ENCODE measurements around the gene TSHZ2. TPM values are rescaled to one million over a fixed set of nuclear protein-coding genes. Genes with fewer than 3 reads are reported as not detected.

TSHZ2 gene
- total RNA-seq, 4 donors from 2014 or later = 10.3 to 15.0 (median 12.9) TPM

- DNase-seq (ENCODE audit: extremely low spot score) = no peak
- H3K36me3 ChIP-seq = no peaks in the 10 kb centered on the region
- TF ChIP-seq POLR2A (IDR thresholded peaks at IDR 0.05; ENCODE audit: low read depth) = no peak
- no peaks in the 10 kb centered on the region for H3K9me3 ChIP-seq
- peaks cover 0 to 6% (median 0%) of the 10 kb centered on the region in 4 donors for H3K4me1 ChIP-seq
- peaks cover 0 to 7% (median 0%) of the 10 kb centered on the region in 4 donors for H3K27me3 ChIP-seq
- 61% methylated on average over 2 of the region's 2 CpGs for WGBS
- H3K4me3 ChIP-seq = no peak overlapping the region
- intact Hi-C loops (cut with DNase I) = no loop called here
- H3K27ac ChIP-seq (replicated peaks in 1 of 4) = no peak overlapping the region
Observed at GRCh38 chr20:53296025-53296424, 323.9 kb downstream of the TSHZ2 start.

GRCh38 chr20:53296451-53297153 lies 324.4 kb downstream of the TSHZ2 start:
- no peak overlapping the region for H3K27ac ChIP-seq (replicated peaks in 1 of 4)
- intact Hi-C loops (cut with DNase I) = no loop called here
- WGBS = 88% methylated on average over 2 of the region's 2 CpGs
- TF ChIP-seq POLR2A (IDR thresholded peaks at IDR 0.05; ENCODE audit: low read depth) (no peak), CTCF (IDR thresholded peaks at IDR 0.05) (no peak), EP300 (IDR thresholded peaks at IDR 0.05) (no peak)
- H3K36me3 ChIP-seq = no peaks in the 10 kb centered on the region
- peaks cover 0 to 6% (median 0%) of the 10 kb centered on the region in 4 donors for H3K4me1 ChIP-seq
- no peaks in the 10 kb centered on the region for H3K9me3 ChIP-seq
- H3K27me3 ChIP-seq = peaks cover 0 to 7% (median 0%) of the 10 kb centered on the region in 4 donors
- H3K4me3 ChIP-seq = no peak overlapping the region
- DNase-seq (ENCODE audit: extremely low spot score) = no peak

GRCh38 chr20:53297154-53297529 lies 325.0 kb downstream of the TSHZ2 start:
- no peak for DNase-seq (ENCODE audit: extremely low spot score)
- WGBS = 100% methylated on average over 7 of the region's 7 CpGs
- Histone ChIP-seq H3K36me3 (no peaks in the 10 kb centered on the region), H3K9me3 (no peaks in the 10 kb centered on the region), H3K4me1 (peaks cover 0 to 6% (median 0%) of the 10 kb centered on the region in 4 donors), H3K27me3 (peaks cover 0 to 7% (median 0%) of the 10 kb centered on the region in 4 donors), H3K4me3 (no peak overlapping the region), H3K27ac (replicated peaks in 1 of 4) (no peak overlapping the region)
- intact Hi-C loops (cut with DNase I) = no loop called here
- TF ChIP-seq POLR2A (IDR thresholded peaks at IDR 0.05; ENCODE audit: low read depth) (no peak), EP300 (IDR thresholded peaks at IDR 0.05) (no peak), POLR2AphosphoS5 (IDR thresholded peaks at IDR 0.05) (no peak), CTCF (IDR thresholded peaks at IDR 0.05) (no peak)

GRCh38 chr20:53298260-53298659 lies 326.1 kb downstream of the TSHZ2 start:
- Histone ChIP-seq H3K36me3 (no peaks in the 10 kb centered on the region), H3K9me3 (no peaks in the 10 kb centered on the region), H3K27ac (replicated peaks in 1 of 4) (no peak overlapping the region), H3K4me1 (peaks cover 0 to 6% (median 0%) of the 10 kb centered on the region in 4 donors), H3K4me3 (no peak overlapping the region), H3K27me3 (peaks cover 0 to 7% (median 0%) of the 10 kb centered on the region in 4 donors)
- WGBS = 83% methylated on average over 6 of the region's 6 CpGs
- DNase-seq (ENCODE audit: extremely low spot score) = no peak
- TF ChIP-seq POLR2AphosphoS5 (IDR thresholded peaks at IDR 0.05) (no peak), CTCF (IDR thresholded peaks at IDR 0.05) (no peak), POLR2A (IDR thresholded peaks at IDR 0.05; ENCODE audit: low read depth) (no peak), EP300 (IDR thresholded peaks at IDR 0.05) (no peak)
- intact Hi-C loops (cut with DNase I) = no loop called here

GRCh38 chr20:53298911-53299310 lies 326.8 kb downstream of the TSHZ2 start:
- Histone ChIP-seq H3K4me3 (no peak overlapping the region), H3K27ac (replicated peaks in 1 of 4) (no peak overlapping the region), H3K9me3 (no peaks in the 10 kb centered on the region), H3K27me3 (peaks cover 0 to 2% (median 0%) of the 10 kb centered on the region in 4 donors), H3K4me1 (peaks cover 0 to 6% (median 0%) of the 10 kb centered on the region in 4 donors), H3K36me3 (no peaks in the 10 kb centered on the region)
- 89% methylated on average over 1 of the region's 1 CpG for WGBS
- no peak for DNase-seq (ENCODE audit: extremely low spot score)
- TF ChIP-seq POLR2A (IDR thresholded peaks at IDR 0.05; ENCODE audit: low read depth) (no peak), CTCF (IDR thresholded peaks at IDR 0.05) (no peak), EP300 (IDR thresholded peaks at IDR 0.05) (no peak), POLR2AphosphoS5 (IDR thresholded peaks at IDR 0.05) (no peak)
- intact Hi-C loops (cut with DNase I) = no loop called here

Data from esophagus muscularis mucosa (tissue), 4 donors.